ENCODE results near the gene FZR1. TPM values are rescaled to one million over a fixed set of nuclear protein-coding genes. Genes with fewer than 3 reads are reported as not detected.

The FZR1 gene
- total RNA-seq, 1 donor from 2014 or later: 65.2 TPM

- intact Hi-C loops (cut with micrococcal nuclease): no loop called here
These were observed 34.0 kb upstream of the FZR1 start for GRCh38 chr19:3471954-3472655.

GRCh38 chr19:3474010-3474409 lies 32.1 kb upstream of the FZR1 start:
- intact Hi-C loops (cut with micrococcal nuclease): no loop called here

- intact Hi-C loops (cut with micrococcal nuclease): no loop called here
These were observed 31.5 kb upstream of the FZR1 start for GRCh38 chr19:3474614-3475013.

GRCh38 chr19:3475449-3475848 lies 30.7 kb upstream of the FZR1 start:
- intact Hi-C loops (cut with micrococcal nuclease): no loop called here

GRCh38 chr19:3476830-3477229 lies 29.3 kb upstream of the FZR1 start:
- intact Hi-C loops (cut with micrococcal nuclease): no loop called here

GRCh38 chr19:3477506-3477905 lies 28.6 kb upstream of the FZR1 start:
- intact Hi-C loops (cut with micrococcal nuclease): no loop called here

- intact Hi-C loops (cut with micrococcal nuclease): no loop called here
These were observed 28.2 kb upstream of the FZR1 start for GRCh38 chr19:3477951-3478350.

GRCh38 chr19:3478409-3479176 lies 27.5 kb upstream of the FZR1 start:
- intact Hi-C loops (cut with micrococcal nuclease): no loop called here

GRCh38 chr19:3479177-3479833 lies 26.8 kb upstream of the FZR1 start:
- intact Hi-C loops (cut with micrococcal nuclease): no loop called here

- intact Hi-C loops (cut with micrococcal nuclease): no loop called here
These were observed 26.3 kb upstream of the FZR1 start for GRCh38 chr19:3479834-3480215.

GRCh38 chr19:3480383-3481091 lies 25.6 kb upstream of the FZR1 start, which contains the start of gene SMIM24:
Gene SMIM24 (minus strand): TSS chr19:3480525. CDS start chr19:3480463, 62 bp downstream.
- intact Hi-C loops (cut with micrococcal nuclease): no loop called here

GRCh38 chr19:3481241-3482090 lies 24.6 kb upstream of the FZR1 start:
- intact Hi-C loops (cut with micrococcal nuclease): no loop called here

- intact Hi-C loops (cut with micrococcal nuclease): no loop called here
These were observed 23.4 kb upstream of the FZR1 start for GRCh38 chr19:3482507-3483225.

- intact Hi-C loops (cut with micrococcal nuclease): no loop called here
These were observed 22.9 kb upstream of the FZR1 start, which contains the start of gene SMIM44 for GRCh38 chr19:3483226-3483628. Gene SMIM44 (minus strand): TSS chr19:3483441. CDS start chr19:3483403, 38 bp downstream.

GRCh38 chr19:3491396-3492119 lies 14.6 kb upstream of the FZR1 start:
- intact Hi-C loops (cut with micrococcal nuclease): no loop called here

GRCh38 chr19:3492131-3492839 lies 13.8 kb upstream of the FZR1 start:
- intact Hi-C loops (cut with micrococcal nuclease): no loop called here

- intact Hi-C loops (cut with micrococcal nuclease): no loop called here
These were observed 13.2 kb upstream of the FZR1 start for GRCh38 chr19:3492919-3493318.

- intact Hi-C loops (cut with micrococcal nuclease): no loop called here
These were observed 12.5 kb upstream of the FZR1 start for GRCh38 chr19:3493651-3494050.

- intact Hi-C loops (cut with micrococcal nuclease): no loop called here
These were observed 12.1 kb upstream of the FZR1 start for GRCh38 chr19:3494051-3494450.
